DND-41 (cell line): ENCODE measurements around the gene RELL2.

Experiments used
- ATAC-seq: fragments of 200-7000 bp; cut with Tn5 transposase; 3 replicates; pipeline ENCODE4 v1.9.1; 2021; ENCODE audit warnings: low read depth; ENCODE audit not compliant: insufficient read depth
- DNase-seq: peaks from one replicate; pipeline ENCODE4 v3.0.0-alpha.2; 2020
- H2AFZ ChIP-seq: 2 replicates; pipeline ENCODE4 v1.6.0; 2012; ENCODE audit warnings: low read depth, low read length
- H3K27ac ChIP-seq: 2 replicates; pipeline ENCODE4 v1.5.1; 2012; ENCODE audit warnings: low read length, inconsistent platforms
- H3K27me3 ChIP-seq: fragments of 200-600 bp; sonication (generic); 2 replicates; pipeline ENCODE4 v1.6.0; 2012; ENCODE audit warnings: low read length, mild to moderate bottlenecking, inconsistent platforms; ENCODE audit not compliant: insufficient read depth, poor library complexity
- H3K36me3 ChIP-seq: 2 replicates; pipeline ENCODE4 v1.5.1; 2012; ENCODE audit warnings: low read length, inconsistent platforms; ENCODE audit not compliant: insufficient read depth
- H3K4me1 ChIP-seq: 2 replicates; pipeline ENCODE4 v1.5.1; 2012; ENCODE audit warnings: mild to moderate bottlenecking, low read length; ENCODE audit not compliant: insufficient read depth
- H3K4me2 ChIP-seq: 2 replicates; pipeline ENCODE4 v1.6.0; 2012; ENCODE audit warnings: mild to moderate bottlenecking, moderate library complexity, low read length, inconsistent platforms; ENCODE audit not compliant: insufficient read depth
- H3K4me3 ChIP-seq, 2 experiments: fragments of 200-600 bp in 1 of 2; shearing (Covaris generic) in 1 of 2; 2 replicates each; pipeline ENCODE4 v1.5.1; 2012 to 2016; ENCODE audit warnings: inconsistent platforms in 2 of 2, low read length in 2 of 2, mild to moderate bottlenecking in 2 of 2, low read depth in 1 of 2, moderate library complexity in 1 of 2
- H3K79me2 ChIP-seq: 2 replicates; pipeline ENCODE4 v1.6.0; 2012; ENCODE audit warnings: low read length, inconsistent platforms; ENCODE audit not compliant: insufficient read depth
- H3K9ac ChIP-seq: 2 replicates; pipeline ENCODE4 v1.6.0; 2012; ENCODE audit warnings: low read depth, mild to moderate bottlenecking, inconsistent platforms, low read length, moderate library complexity
- H3K9me3 ChIP-seq: 2 replicates; pipeline ENCODE4 v1.5.1; 2012; ENCODE audit warnings: low read length, moderate library complexity, mild to moderate bottlenecking, inconsistent platforms; ENCODE audit not compliant: insufficient read depth, severe bottlenecking
- H4K20me1 ChIP-seq: 2 replicates; pipeline ENCODE4 v1.6.0; 2012; ENCODE audit warnings: low read length; ENCODE audit not compliant: insufficient read depth
- CTCF ChIP-seq: IDR thresholded peaks from 2 replicates; pipeline ENCODE4 v1.5.1; 2012; ENCODE audit warnings: borderline replicate concordance, low read length, moderate library complexity, mild to moderate bottlenecking; ENCODE audit not compliant: poor library complexity, severe bottlenecking; ENCODE audit errors: extremely low read depth
- EZH2 ChIP-seq: IDR thresholded peaks from 3 replicates; pipeline ENCODE4 v1.6.1; 2012; ENCODE audit warnings: borderline replicate concordance, low read depth, mild to moderate bottlenecking, moderate library complexity, low read length, inconsistent platforms; ENCODE audit not compliant: severe bottlenecking

Gene RELL2

DNA sequence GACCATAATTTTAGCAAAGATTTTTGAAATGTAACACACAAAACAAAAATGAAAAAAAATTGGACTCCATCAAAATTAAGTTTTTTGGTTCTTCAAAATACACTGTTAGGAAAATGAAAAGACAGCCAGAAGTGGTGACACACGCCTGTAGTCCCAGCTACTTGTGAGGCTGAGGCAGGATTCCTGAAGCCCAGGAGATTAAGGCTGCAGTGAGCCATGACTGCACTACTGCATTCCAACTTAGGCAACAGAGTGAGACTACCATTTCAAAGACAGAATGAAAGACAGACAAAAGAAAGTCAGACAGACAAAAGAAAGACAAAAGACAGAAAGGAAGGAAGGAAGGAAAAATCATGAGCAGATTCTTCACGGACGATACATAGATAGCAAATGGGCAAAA lies 25.5 kb upstream of the RELL2 start:
- peaks cover 28% of the 10 kb centered on the region for H3K36me3 ChIP-seq
- TF ChIP-seq CTCF: no peak
- TF ChIP-seq EZH2: no peak
- peak overlapping the region; percentile 34 for H3K27ac ChIP-seq
- no peaks in the 10 kb centered on the region for H3K27me3 ChIP-seq
- no peak overlapping the region for H2AFZ ChIP-seq
- peaks cover 89% of the 10 kb centered on the region for H3K4me1 ChIP-seq
- H3K4me2 ChIP-seq: 0 out of 2 replicates have a peak overlapping the region, but pooled peaks have one; percentile 32
- peaks cover 8% of the 10 kb centered on the region; the same call in 1 of the 2 replicates for H4K20me1 ChIP-seq
- no peak overlapping the region for H3K4me3 ChIP-seq
- peaks cover 98% of the 10 kb centered on the region for H3K79me2 ChIP-seq
- DNase-seq: no peak
- H3K9ac ChIP-seq: no peak overlapping the region
- ATAC-seq: no peak
- H3K9me3 ChIP-seq: no peaks in the 10 kb centered on the region

- no peak for TF ChIP-seq CTCF
- no peak for TF ChIP-seq EZH2
- DNase-seq (no peak), ATAC-seq (no peak)
- Histone ChIP-seq H4K20me1 (peaks cover 18% of the 10 kb centered on the region; the same call in 1 of the 2 replicates), H3K27ac (peak overlapping the region; percentile 45; the same call in 1 of the 2 replicates), H3K9me3 (no peaks in the 10 kb centered on the region), H3K4me1 (peaks cover 86% of the 10 kb centered on the region), H3K27me3 (no peaks in the 10 kb centered on the region), H3K36me3 (peaks cover 36% of the 10 kb centered on the region), H2AFZ (no peak overlapping the region), H3K4me3 (no peak overlapping the region), H3K79me2 (peaks cover 98% of the 10 kb centered on the region), H3K4me2 (peak overlapping the region; percentile 24; the same call in 1 of the 2 replicates), H3K9ac (no peak overlapping the region)
Measured at GRCh38 chr5:141613344-141613743, 23.5 kb upstream of the RELL2 start.

GRCh38 chr5:141615991-141616720 lies 20.6 kb upstream of the RELL2 start:
- Histone ChIP-seq H3K27ac (peak overlapping the region; percentile 57), H3K27me3 (no peaks in the 10 kb centered on the region), H3K9me3 (no peaks in the 10 kb centered on the region), H2AFZ (no peak overlapping the region), H3K4me1 (peaks cover 70% of the 10 kb centered on the region), H3K4me2 (peak overlapping the region; percentile 77), H3K79me2 (peaks cover 79% of the 10 kb centered on the region), H3K4me3 (peak overlapping the region in 1 of 2 experiments; percentile 69; a peak in 2 of 4 replicates), H3K36me3 (peaks cover 35% of the 10 kb centered on the region), H4K20me1 (peaks cover 14% of the 10 kb centered on the region; the same call in 1 of the 2 replicates), H3K9ac (peak overlapping the region; percentile 25; the same call in 1 of the 2 replicates)
- DNase-seq (no peak), ATAC-seq (no peak)
- TF ChIP-seq CTCF (no peak), EZH2 (no peak)
